Measurements from ENCODE around the gene NASP. TPM values are rescaled to one million over a fixed set of nuclear protein-coding genes. Genes with fewer than 3 reads are reported as not detected.
A peak's percentile ranks its signal among the peaks of the same experiment; 100 is the strongest.

The NASP gene
- total RNA-seq, 1 experiment from 2014 or later = 514 TPM

DNA sequence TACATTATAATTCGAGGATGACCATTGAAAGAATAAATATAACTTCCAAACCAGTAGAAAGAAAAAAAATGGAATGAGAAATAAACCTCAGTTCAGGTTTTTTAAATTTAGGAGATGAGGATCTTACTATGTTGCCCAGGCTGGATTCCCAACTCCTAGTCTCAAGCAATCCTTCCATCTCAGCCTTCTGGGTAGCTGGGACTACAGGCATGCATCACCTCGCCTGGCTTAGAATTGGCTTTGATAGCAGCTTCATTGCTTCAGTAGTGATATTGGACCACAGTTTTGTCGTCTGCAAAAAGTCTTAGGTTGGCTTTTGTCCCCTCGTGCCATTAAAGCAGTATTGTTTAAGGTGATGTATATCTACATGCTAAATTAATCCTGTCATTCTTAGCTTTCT is 2.9 kb downstream of the NASP start:
- H3K56ac ChIP-seq (ENCODE audit: insufficient read length, low read depth, low read length) = no peak overlapping the region
- no peak overlapping the region for H3K14ac ChIP-seq (ENCODE audit: insufficient read depth, low read length)
- H3K27me3 Mint-ChIP-seq (ENCODE audit: low read depth) = peaks cover 3% of the 10 kb centered on the region; the same call in 1 of the 2 replicates
- peaks cover 22 to 29% of the 10 kb centered on the region in 2 experiments for H3K4me1 Mint-ChIP-seq
- H3K36me3 Mint-ChIP-seq (ENCODE audit: insufficient read depth in 1 of 3, low read depth in 3 of 3) = peaks cover 35 to 49% (median 49%) of the 10 kb centered on the region in 3 experiments
- H2BK120ac ChIP-seq (ENCODE audit: low read depth, low read length, poor library complexity, severe bottlenecking) = no peak overlapping the region
- no peak overlapping the region for H3K4ac ChIP-seq (ENCODE audit: low read depth, low read length)
- H2AFZ ChIP-seq (ENCODE audit: low read length) = no peak overlapping the region
- H3K4me1 ChIP-seq (ENCODE audit: insufficient read depth, low read length) = no peaks in the 10 kb centered on the region; the same call in 1 of the 2 replicates
- no peak overlapping the region for H3T11ph ChIP-seq (ENCODE audit: low read length)
- no peak overlapping the region for H4K91ac ChIP-seq (ENCODE audit: insufficient read length, low read depth, low read length)
- H3K4me3 Mint-ChIP-seq = peak overlapping the region; percentile 99 to 100
- no peak overlapping the region for H3K23ac ChIP-seq (ENCODE audit: insufficient read length, low read depth, low read length)
- no peak overlapping the region for H4K8ac ChIP-seq (replicated peaks; ENCODE audit: insufficient read length, low read depth, low read length)
- no peaks in the 10 kb centered on the region for H4K20me1 ChIP-seq (ENCODE audit: control insufficient read depth, insufficient read depth, insufficient read length)
- peak overlapping the region; percentile 17 for H3K4me2 ChIP-seq (ENCODE audit: insufficient read depth, insufficient read length, low read length)
- H2BK12ac ChIP-seq (ENCODE audit: insufficient read length, low read depth, low read length) = no peak overlapping the region
- no peaks in the 10 kb centered on the region for H3K9me3 ChIP-seq (ENCODE audit: control insufficient read depth, low read depth, low read length)
- 0 out of 7 replicates have a peak overlapping the region, but pooled peaks of 1 of the 3 experiments have one; percentile 44 for H3K27ac Mint-ChIP-seq
- H2AK5ac ChIP-seq (ENCODE audit: insufficient read length, low read length) = no peak overlapping the region
- TF ChIP-seq CTCF (conservative IDR thresholded peaks at IDR 0.05) = no peak
- no peak overlapping the region for H3K9ac ChIP-seq (ENCODE audit: extremely low read depth, insufficient read length, low read length)
- no peak for DNase-seq
- H3K27me3 ChIP-seq (ENCODE audit: insufficient read depth, low read length) = no peaks in the 10 kb centered on the region
- H2BK15ac ChIP-seq (ENCODE audit: low read depth, low read length) = no peak overlapping the region
- H3K18ac ChIP-seq (ENCODE audit: insufficient read length, low read depth, low read length) = no peak overlapping the region
- peaks cover 7% of the 10 kb centered on the region for H3K79me1 ChIP-seq (ENCODE audit: insufficient read depth, low read depth, low read length, poor library complexity, severe bottlenecking)
- peaks cover 61% of the 10 kb centered on the region for H3K79me2 ChIP-seq (ENCODE audit: insufficient read depth, low read length)
- no peak overlapping the region for H2BK20ac ChIP-seq (ENCODE audit: low read depth, low read length, poor library complexity, severe bottlenecking)
- peaks cover 6% of the 10 kb centered on the region for H3K23me2 ChIP-seq (ENCODE audit: insufficient read length, low read depth, low read length, poor library complexity, severe bottlenecking)
- no CpG with 5 or more reads among the region's 4 CpGs for WGBS (ENCODE audit: extremely low coverage, insufficient read length, low lambda C conversion rate)
- no peak overlapping the region for H2BK5ac ChIP-seq (ENCODE audit: insufficient read length, low read length)
- peaks cover 2 to 3% of the 10 kb centered on the region in 2 experiments; a peak in 3 of 5 replicates for H3K9me3 Mint-ChIP-seq
- H3K27ac ChIP-seq (ENCODE audit: insufficient read length, low read depth, low read length) = no peak overlapping the region
- H4K5ac ChIP-seq (ENCODE audit: insufficient read length, low read depth, low read length) = no peak overlapping the region

Measured in H9 (cell line).